HK-2 (cell line): Measurements from ENCODE around the gene KRT73.

Experiments
- DNase-seq: peaks from one replicate; pipeline ENCODE4 v3.0.0-alpha.2; 2018; ENCODE audit not compliant: unreplicated experiment

KRT73 gene

DNA sequence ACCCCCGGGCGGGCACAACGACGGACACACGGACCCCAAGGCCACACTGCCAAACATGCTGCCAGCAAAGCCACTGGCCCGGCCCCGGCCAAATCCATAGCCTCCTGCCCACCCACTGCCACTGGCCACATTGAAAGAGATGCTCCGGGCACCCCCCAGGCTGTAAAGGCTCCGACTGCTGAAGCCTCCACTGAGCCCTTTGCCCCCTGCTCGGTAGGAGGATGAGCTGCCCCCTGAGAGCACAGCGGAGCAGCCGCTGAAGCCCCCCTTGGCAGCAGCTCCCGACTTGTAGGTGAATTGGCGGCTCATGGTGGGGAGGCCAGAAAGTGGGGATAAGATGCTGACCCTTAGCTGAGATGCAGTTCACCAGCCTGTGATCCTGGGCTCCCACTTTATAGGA lies at the start of gene KRT73:
Gene KRT73 (minus strand): TSS at position 344 of the 400 bp plus-strand sequence. CDS start 35 bp downstream, at position 309.
- no peak for DNase-seq

DNA sequence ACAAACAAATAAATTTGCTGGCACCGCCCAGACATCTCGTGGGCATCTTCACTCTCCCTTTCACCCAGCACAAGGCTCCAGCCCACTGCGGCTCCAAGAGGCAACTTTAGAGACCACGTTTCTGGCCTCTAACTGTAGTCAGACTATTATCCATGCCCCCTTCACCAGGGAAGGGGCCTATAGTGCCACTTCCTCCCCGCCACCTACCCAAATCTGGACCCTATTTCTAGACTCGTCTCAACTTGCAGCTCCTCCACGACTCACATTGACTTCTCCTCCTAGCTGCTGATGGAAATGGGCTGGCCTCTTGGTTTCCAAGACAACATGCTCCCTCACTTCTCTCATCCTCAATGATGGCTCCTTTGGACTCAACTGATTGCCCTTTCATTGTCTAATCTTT lies 49.6 kb upstream of the KRT73 start:
- DNase-seq: no peak

DNA sequence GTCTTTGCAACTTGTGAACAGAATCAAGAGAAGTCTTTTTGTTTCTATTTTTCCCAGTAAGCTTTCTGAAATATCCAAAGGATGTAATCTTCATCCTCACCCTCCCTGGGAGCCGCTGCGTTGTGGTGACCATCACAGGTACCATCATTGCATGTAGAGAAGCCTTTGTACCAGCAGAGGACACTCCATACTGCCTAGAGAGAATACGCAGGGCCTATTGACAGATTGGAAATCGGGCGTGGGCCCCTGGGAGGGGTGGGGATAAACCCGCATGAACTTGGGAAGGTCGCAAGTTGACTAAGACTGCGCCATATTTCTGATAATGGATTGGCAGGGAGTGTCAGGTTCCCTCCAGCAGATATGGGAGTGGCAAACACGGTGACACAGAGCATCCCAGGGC lies 49.1 kb upstream of the KRT73 start:
- no peak for DNase-seq

DNA sequence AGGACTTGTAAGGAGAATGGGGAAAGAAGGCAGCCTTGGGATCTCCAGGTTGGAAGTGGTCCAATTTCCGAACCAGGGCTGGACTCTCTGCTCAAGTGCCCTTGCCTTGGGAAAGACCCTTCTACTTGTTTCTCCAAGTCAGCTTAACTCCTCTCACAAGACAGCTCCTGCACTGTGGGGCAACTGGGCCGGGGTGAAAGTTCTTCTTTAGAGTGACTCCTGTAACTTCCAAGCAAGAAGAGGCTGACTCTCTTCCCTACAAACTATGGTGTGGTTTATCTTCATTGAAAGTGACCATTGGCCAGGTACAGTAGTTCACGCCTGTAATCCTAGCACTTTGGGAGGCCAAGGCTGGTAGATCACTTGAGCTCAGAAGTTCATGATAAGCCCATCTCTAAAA lies 48.1 kb upstream of the KRT73 start:
- no peak for DNase-seq

DNA sequence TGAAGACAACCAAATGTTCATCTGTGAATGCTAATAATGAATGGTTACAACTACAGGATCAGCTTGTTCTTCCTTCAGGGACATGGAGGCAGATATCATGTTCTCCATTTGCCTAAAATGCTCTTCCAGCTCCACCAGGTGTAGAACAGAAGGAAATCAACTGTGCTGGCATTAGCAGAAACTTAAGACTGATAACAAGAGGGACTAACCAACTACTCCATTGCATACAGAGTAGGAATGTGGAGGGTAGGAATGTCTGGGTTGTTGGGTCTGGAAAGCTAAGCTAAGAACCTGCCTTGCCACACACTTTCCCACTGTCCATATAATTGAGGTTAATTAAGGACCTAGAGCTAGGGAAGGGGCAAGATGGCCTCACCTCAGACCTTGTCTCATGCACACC lies 45.1 kb upstream of the KRT73 start:
- DNase-seq: no peak

DNA sequence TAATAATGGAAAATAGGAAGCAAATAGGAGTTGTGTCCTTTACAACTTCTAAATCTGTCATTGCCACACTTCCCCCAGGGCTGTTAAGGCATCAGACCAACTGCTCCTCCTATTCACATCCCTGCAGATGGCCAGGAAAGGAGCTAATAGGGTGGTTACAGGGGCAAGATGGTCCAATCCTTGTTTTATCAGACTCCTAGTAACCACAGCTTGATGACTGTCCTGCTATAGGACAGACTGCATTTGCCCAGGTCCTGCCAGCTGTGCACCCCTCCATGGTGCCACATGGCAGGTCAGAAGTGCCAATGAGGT lies 44.5 kb upstream of the KRT73 start:
- DNase-seq: no peak

DNA sequence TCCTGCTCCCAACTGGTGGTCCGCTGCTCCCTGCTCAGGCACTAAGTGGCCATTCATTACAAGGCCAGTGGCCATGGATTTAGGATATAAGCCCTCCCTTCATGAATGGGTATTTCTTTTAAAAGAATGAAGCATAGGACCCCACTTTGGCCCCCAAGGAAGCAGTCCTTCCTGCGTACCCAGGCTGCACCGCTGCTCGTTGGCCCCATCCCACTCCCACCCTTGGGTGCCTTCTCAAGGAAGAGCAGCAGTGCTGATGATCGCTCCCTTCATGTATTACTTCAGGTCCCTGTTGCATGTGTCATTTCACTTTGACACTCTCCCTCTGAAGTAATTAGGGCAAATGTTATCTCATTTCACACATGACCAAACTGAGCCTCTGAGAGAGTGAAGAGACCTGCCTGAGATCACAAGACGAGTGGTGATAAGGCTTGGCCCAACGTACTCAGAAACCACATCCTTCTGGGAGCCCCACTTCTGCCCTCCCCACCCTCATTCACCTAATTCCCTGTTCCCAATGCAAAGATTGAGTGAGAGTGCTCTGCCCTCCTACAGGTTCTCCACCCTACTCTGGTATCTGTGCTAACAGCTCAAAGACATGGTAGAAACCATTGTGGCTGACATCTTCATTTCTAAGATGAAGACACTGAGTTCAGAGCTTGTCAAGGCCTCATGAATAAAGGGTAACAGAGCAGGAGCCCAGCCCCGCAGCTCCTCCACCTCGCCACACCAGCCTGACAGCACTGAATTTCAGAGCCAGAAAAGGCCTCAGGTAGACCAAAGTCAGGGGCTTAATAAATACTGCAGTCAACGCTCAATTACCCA lies 43.9 kb upstream of the KRT73 start:
- DNase-seq: no peak

DNA sequence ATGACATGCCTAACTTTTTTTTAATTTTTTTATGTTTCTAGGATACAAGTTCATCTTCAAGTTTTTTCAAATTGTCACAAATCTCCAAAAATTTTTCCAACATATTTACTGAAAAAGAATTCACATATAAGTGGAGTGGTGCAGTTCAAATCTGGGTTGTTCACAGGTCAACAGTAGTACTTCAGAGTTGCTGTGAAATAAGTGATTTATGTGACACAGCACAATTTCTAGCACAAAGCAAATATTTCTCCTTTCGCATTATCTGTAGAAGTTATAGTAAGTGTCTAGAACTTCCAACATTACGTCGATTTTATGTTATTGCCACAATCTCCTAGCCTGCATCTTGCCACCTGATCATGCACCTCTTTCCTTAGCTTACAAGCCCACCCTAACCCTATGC lies 43.3 kb upstream of the KRT73 start:
- DNase-seq: no peak

DNA sequence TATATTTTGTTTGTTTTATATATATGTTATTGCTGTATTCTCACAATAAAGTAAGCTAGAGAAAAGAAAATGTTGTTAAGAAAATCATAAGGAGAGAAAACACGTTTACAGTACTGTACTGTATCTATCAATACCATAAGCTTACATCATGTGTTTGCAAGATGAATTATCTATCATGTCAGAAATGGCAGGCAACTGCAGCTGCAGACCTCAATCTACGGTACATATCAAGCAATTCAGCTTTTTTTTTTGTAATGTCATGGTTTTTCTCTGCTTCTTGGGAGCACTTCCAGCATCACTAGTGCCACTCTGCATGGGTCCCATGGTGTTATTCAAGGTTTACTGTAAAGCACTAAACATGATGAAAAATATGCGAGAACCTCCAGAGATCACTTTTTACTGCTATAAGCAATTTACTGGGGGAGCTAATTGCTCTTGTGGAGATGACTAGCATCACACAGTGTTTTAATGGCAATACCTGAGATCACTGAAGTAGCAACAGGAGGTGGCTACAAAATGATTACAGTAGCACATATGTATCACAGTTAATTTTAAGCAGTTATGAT lies 42.7 kb upstream of the KRT73 start:
- no peak for DNase-seq

DNA sequence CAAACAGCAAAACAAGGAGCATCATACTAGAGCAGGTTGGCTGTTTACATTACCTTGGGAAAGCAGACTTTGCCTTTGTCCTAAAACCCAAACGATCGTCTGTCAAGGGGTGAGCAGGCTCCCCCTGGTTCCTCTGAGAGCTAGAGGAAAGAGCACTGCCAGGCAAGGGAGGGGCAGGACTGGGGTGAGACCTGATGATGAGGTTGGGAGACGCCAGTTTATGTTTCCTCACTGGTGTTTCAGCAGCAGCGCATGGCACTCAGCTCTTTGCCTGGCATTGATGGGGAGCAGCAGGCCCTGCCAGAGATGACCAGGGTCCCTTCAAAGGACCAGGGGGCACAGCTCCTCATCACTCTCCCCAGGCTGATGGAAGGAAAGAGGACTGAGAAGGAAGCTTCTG lies 41.6 kb upstream of the KRT73 start:
- DNase-seq: no peak

DNA sequence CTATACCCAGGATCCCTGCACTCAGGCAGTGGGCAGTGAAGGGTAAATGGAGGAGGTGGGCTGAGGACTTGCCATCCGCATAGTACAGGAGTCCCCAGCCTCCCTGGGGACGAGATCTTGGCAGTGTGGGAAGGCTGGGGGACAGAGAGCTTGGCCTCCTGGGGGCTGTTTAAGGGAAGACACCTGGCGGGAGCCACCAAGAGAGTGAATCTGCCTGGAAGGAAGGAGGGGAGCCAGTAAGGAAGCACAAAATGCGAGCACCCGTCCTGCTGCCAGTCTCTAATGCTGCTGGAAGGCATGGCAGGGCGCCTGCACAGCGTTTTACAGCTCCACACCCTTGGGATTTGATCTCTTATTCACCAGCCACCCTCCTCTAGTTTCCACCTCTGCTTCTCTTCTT lies 41.0 kb upstream of the KRT73 start:
- DNase-seq: no peak

DNA sequence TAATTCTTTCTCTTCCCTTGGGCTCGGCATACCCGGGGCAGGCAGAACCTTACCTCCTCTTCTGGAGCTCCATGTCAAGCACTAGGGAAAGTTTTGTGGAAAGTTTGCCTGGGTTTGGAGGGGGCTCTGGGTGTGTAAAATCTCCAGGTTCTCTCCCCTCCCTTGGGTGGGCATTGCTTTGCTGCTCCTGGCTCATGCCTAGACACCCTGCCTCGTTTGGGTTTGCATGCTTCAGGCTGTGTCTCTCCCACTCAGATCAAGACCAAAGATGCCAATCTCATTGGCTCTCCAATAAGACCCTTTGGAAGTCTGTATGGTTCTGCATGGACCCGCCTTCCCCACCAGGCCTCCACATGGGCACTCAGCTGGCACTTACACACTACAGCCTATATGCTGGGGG lies 39.8 kb upstream of the KRT73 start:
- DNase-seq: no peak

DNA sequence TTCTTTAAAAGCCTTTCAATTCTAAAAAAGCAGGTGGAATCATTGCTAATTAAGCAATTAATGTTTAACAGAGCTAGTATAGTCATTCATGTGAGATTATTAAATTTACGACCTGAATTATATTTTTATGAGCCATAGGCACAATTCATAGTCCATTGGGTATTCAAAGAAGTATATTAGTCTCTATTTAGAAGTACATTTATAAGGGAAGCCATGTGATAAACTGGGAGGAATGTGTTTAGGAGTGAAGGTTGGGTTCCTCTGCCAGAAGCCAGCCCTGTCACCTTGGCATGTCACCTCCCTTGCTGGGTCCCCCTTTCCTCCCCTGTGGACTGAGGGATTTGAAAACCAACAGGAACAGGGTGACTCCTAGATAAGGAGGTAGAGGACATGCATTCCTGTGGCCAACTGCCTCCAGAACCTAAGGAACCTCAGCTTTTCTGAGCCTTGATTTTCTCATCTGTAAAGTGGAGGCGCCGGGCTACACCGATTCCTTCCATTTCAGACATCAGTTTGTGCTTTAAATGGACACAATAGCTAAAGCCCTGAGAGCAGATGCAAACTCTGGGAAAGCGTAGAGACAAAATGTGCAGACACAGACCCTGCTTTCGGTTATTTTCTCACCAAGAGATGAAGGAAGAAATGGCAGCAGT lies 39.0 kb upstream of the KRT73 start:
- DNase-seq: no peak

DNA sequence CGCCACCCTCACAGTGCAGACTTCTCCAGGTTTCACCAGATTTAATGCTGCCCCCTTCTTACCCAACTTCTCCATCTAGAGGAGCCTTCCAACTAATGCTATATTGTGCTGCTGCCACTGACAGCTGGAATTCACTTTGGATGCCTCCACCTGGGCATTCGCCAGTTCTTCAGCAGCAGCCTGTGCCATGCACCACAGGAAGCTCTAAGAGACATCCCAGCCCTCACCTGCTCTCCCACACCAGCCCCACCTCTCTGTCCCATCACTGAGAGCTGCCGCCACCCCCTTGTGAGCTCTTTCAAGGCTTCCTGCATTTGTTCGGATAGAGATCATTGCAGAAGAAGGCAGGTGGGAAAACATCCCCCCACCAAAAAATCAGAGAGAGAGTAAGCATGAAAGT lies 38.3 kb upstream of the KRT73 start:
- DNase-seq: no peak

DNA sequence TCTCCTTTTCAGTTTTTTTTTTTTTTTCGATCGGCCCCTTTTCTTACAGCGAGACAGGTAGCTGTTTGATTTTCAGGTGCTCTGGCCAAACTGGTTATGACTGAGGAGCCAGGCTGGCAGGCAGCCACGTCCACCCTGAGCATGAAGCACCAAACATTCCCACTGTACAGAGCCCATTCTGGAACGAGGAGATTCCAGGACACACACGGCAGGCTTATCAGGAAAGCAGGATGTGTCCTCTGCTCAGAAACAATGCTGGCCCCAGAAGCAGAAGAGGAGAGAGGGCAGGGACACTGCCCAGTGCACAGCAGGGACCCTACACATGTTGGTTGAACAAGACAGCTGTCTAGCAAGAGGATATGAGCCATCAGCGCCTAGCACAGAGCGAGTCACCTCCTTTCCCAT lies 37.4 kb upstream of the KRT73 start:
- no peak for DNase-seq

DNA sequence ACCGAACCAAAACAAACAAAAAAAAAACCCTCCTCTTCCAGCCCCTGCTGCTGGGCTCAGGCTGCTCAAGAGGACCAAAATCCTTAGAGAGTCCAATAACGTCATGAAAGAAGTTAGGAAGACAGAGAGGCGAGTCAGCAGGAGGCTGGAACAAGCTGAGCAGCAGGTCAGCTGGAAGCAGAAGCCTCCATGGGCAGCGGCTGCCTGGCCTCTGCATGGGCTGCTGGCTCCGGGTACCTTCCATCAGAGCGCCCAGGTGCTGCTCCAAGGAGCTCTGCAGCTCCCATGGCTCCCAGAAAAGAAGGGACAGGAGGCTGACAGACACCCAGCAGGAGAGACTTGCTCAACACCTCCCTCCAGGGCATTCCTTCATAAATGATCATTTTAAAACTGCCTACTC lies 36.9 kb upstream of the KRT73 start:
- DNase-seq: no peak

DNA sequence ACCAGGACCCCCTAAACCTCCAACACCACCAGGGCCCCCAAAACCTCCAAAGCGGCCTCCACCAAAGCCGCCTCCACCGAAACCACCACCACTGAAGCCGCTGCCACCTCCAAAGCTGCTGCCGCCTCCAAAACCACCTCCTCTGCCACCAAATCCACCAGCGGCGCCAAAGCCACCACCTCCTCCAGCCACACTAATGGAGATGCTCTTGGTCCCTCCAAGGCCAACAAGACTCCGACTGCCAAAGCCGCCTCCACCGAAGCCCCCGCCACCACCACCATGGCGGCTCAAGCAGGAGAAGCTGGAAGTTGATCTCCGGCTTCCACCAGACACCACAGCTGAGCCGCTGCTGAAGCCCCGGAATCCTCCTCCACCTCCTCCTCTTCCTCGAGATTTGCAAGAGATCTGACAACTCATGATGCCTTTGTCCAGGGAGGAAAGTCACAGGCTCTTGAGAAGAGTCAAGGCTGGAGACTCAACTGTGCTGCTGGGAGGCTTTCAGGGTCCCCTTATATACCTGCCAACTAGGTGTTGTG lies 33.4 kb upstream of the KRT73 start, which contains the start of gene KRT2:
Gene KRT2 (minus strand): TSS at position 486 of the 536 bp plus-strand sequence. CDS start 69 bp downstream, at position 417.
- no peak for DNase-seq

DNA sequence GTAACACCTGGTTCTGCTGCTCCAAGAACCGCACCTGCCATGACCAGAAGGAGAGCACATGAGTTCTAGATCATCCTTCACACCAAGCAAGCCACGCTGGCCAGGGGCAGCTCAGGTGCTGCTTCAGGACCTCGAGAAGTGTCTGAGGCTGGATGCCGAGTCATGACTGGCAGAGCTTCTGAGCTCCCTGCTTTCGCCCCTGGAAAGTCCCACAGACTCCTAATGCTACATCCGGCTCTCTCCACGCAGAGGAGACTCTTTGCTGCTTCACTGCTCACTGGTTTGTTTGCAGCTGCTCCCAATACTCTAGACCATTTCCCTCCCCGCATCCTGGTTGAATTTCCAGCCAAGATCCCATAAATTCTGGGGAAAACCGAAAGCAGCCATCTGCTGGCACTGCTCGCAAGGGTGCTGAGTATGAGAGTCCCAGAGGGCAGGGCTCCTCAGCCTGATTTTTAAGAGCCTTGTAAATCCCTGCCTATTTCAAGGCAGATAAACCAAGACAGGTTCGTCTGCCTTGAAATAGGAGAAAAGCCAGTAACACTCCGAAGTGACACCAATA lies 32.2 kb upstream of the KRT73 start:
- DNase-seq: no peak

DNA sequence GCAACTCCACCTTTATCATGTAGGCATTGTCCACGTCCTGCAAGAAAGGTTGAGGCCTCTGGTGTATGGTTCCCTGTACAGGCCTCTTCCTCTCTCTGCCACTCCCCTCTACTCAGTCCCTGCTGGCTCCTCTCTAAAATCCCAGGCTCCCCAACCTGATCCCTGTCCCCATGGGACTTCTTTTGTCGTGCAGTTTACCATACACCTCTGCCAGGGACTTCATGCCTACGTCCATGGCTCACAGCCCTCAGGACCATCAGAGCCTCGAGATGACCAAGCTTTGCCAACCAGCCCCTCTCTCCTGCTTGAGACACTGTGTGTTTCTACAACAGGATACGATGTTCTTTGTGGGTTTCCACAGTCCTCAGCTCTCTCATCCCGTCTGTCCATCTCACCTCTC lies 30.7 kb upstream of the KRT73 start:
- no peak for DNase-seq

DNA sequence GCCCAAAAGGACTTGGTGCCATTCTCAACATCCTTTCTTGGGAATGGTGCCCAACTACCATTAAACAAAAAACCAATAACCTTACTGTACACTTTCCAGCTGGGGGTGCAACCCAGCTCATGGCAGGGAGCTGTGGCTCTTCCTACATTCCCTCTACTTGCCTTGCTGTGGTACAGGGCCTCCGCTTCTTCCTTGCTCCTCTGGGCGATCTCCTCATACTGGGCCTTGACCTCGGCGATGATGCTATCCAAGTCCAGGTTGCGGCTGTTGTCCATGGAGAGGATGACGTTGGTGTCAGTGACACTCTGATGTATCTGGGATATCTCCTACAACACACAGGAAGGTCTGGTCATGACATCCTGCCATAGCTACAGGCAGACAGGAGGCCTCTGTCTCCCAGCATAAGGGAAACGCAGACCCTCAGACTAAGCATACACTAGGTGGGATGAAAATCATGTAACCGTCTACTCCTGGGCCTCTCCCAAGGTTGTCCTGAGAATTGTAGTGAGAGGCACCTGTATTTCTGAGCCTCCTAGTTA lies 29.7 kb upstream of the KRT73 start:
- no peak for DNase-seq

DNA sequence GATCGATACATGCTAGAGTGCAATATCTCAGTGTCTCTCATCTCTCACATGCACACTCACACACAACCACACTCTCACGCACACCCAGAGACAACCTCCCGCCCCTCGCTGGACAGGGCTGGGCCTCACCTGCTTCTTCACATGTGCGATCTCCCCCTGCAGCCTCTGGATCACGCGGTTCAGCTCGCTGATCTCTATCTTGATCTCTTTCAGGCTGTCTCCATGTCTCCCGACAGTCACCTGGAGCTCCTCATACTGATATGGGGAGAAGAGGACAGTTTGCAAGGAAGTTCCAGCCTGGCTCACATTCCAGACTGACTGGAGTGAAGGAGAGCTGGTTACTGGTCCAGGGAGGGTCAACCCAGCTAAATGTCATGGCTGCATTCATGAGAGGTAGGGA lies 29.2 kb upstream of the KRT73 start:
- DNase-seq: no peak

DNA sequence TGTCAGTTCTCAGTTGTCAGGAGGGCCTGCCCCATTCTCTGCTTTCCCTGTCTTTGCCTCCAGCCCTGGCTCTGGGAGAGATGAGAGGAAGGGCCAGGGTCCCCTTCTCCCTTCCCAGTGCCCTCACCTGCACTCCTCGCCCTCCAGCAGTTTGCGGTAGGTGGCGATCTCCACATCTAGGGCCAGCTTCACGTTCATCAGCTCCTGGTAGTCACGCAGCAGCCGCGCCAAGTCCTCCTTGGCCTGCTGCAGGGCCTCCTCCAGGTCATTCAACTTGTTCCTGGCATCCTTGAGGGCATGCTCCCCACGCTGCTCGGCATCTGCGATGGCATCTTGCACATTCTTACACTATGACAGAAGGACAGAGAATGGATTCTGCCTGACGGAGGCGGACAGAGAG lies 28.3 kb upstream of the KRT73 start:
- no peak for DNase-seq
